Right renal cortex interstitium (tissue), 3 donors: ENCODE data around the gene FLNC. TPM values are rescaled to one million over a fixed set of nuclear protein-coding genes. Genes with fewer than 3 reads are reported as not detected.
A peak's percentile ranks its signal among the peaks of the same experiment; 100 is the strongest.

Experiments used
- DNase-seq, 3 donors: peaks; one replicate each; pipeline ENCODE4 v3.0.0-alpha.2; 2013; ENCODE audit warnings: low read depth in 3 of 3, low spot score in 2 of 3
- polyA plus RNA-seq, 3 donors: library from polyadenylated mRNA; unstranded; fragments of 120-200 nt; gene quantifications; one replicate each; pipeline ENCODE4 v1.2.1, GENCODE V29; 2013; ENCODE audit not compliant: insufficient read length in 3 of 3

FLNC gene
- polyA plus RNA-seq, 3 donors = 10.8 to 14.9 (median 10.9) TPM

GRCh38 chr7:128875523-128875948 is 45.3 kb downstream of the FLNC start:
- no peak for DNase-seq

GRCh38 chr7:128876127-128876526 is 45.9 kb downstream of the FLNC start:
- DNase-seq = no peak

GRCh38 chr7:128876586-128876977 is 46.4 kb downstream of the FLNC start:
- no peak for DNase-seq

GRCh38 chr7:128876978-128877755 is 47.0 kb downstream of the FLNC start:
- DNase-seq = no peak

- DNase-seq = no peak
Measured at GRCh38 chr7:128877756-128878120, 47.5 kb downstream of the FLNC start.

GRCh38 chr7:128878226-128879105 is 48.3 kb downstream of the FLNC start:
- DNase-seq = no peak

- no peak for DNase-seq
Measured at GRCh38 chr7:128879461-128879938, 49.3 kb downstream of the FLNC start.

GRCh38 chr7:128879939-128880746 is 49.9 kb downstream of the FLNC start:
- DNase-seq = peak in 1 of 3 donors; percentile 43

- no peak for DNase-seq
Measured at GRCh38 chr7:128880791-128881457, 50.7 kb downstream of the FLNC start.

- no peak for DNase-seq
Measured at GRCh38 chr7:128881458-128882125, 51.4 kb downstream of the FLNC start.

GRCh38 chr7:128882134-128882533 is 51.9 kb downstream of the FLNC start:
- DNase-seq = no peak

GRCh38 chr7:128883622-128884448 is 53.6 kb downstream of the FLNC start:
- peak in 1 of 3 donors; percentile 65 for DNase-seq

- no peak for DNase-seq
Measured at GRCh38 chr7:128884561-128885369, 54.6 kb downstream of the FLNC start.

GRCh38 chr7:128885370-128886187 is 55.4 kb downstream of the FLNC start:
- no peak for DNase-seq

- no peak for DNase-seq
Measured at GRCh38 chr7:128886391-128887168, 56.4 kb downstream of the FLNC start.
